Measurements from ENCODE around the gene IRF2BPL.
"Not testable (repeated sequence)": the region's sequence is repeated elsewhere in the genome, so short reads cannot be mapped to it uniquely, and the experiment has no call there.

Gene IRF2BPL

GRCh38 chr14:77033622-77034589, 5.4 kb upstream of the IRF2BPL start:
- DNase-seq: peak; percentile 85

GRCh38 chr14:77032844-77033621, 4.5 kb upstream of the IRF2BPL start:
- peak; percentile 79 for DNase-seq

GRCh38 chr14:77032491-77032843, 4.0 kb upstream of the IRF2BPL start:
- DNase-seq: no peak

- DNase-seq: no peak
Measured at GRCh38 chr14:77031759-77032490, 3.4 kb upstream of the IRF2BPL start.

- DNase-seq: peak; percentile 70
Measured at GRCh38 chr14:77027538-77028383, 747 bp downstream of the IRF2BPL start.

- DNase-seq: peak; percentile 58
Measured at GRCh38 chr14:77026930-77027537, 1.5 kb downstream of the IRF2BPL start.

- no peak for DNase-seq
Measured at GRCh38 chr14:77026166-77026929, 2.2 kb downstream of the IRF2BPL start.

- DNase-seq: no peak
Measured at GRCh38 chr14:77025744-77026165, 2.8 kb downstream of the IRF2BPL start.

- DNase-seq: peak; percentile 72
Measured at GRCh38 chr14:77024171-77024691, 4.3 kb downstream of the IRF2BPL start.

- peak; percentile 58 for DNase-seq
Measured at GRCh38 chr14:77023001-77023996, 5.2 kb downstream of the IRF2BPL start.

- no peak for DNase-seq
Measured at GRCh38 chr14:77022236-77022852, 6.2 kb downstream of the IRF2BPL start.

GRCh38 chr14:77021424-77021823, 7.1 kb downstream of the IRF2BPL start:
- not testable (repeated sequence) for DNase-seq

- no peak for DNase-seq
Measured at GRCh38 chr14:77018785-77019184, 9.7 kb downstream of the IRF2BPL start.

- DNase-seq: no peak
Measured at GRCh38 chr14:77017666-77018065, 10.8 kb downstream of the IRF2BPL start.

- DNase-seq: no peak
Measured at GRCh38 chr14:77014734-77015133, 13.8 kb downstream of the IRF2BPL start.

GRCh38 chr14:77014004-77014604, 14.4 kb downstream of the IRF2BPL start:
- no peak for DNase-seq

- DNase-seq: no peak
Measured at GRCh38 chr14:77012193-77012765, 16.2 kb downstream of the IRF2BPL start.

- no peak for DNase-seq
Measured at GRCh38 chr14:77011245-77011644, 17.3 kb downstream of the IRF2BPL start.
